HUES6 (cell line): ENCODE measurements around the gene CAVIN2.

Experiments used
- H3K27ac ChIP-seq: 2 replicates; pipeline ENCODE4 v1.7.0; 2013; ENCODE audit warnings: low read depth, mild to moderate bottlenecking, low read length, inconsistent platforms
- H3K27me3 ChIP-seq: 2 replicates; pipeline ENCODE4 v1.6.1; 2013; ENCODE audit warnings: low read length; ENCODE audit not compliant: control insufficient read depth, insufficient read depth
- H3K36me3 ChIP-seq: 2 replicates; pipeline ENCODE4 v1.6.1; 2013; ENCODE audit warnings: low read length; ENCODE audit not compliant: control insufficient read depth, insufficient read depth
- H3K4me1 ChIP-seq: 2 replicates; pipeline ENCODE4 v1.6.1; 2013; ENCODE audit warnings: low read length; ENCODE audit not compliant: control insufficient read depth, insufficient read depth
- H3K4me3 ChIP-seq: 2 replicates; pipeline ENCODE4 v1.5.1; 2013; ENCODE audit warnings: low read depth, low read length
- H3K9ac ChIP-seq: one replicate; pipeline ENCODE4 v1.6.1; 2013; ENCODE audit warnings: mild to moderate bottlenecking, low read length
- H3K9me3 ChIP-seq: 2 replicates; pipeline ENCODE4 v1.6.1; 2013; ENCODE audit warnings: low read depth, low read length; ENCODE audit not compliant: control insufficient read depth, insufficient read depth

CAVIN2 gene

GRCh38 chr2:191864628-191865374 lies 17.9 kb upstream of the CAVIN2 start:
- H3K9me3 ChIP-seq = no peaks in the 10 kb centered on the region
- no peak overlapping the region for H3K27ac ChIP-seq
- no peaks in the 10 kb centered on the region for H3K36me3 ChIP-seq
- no peak overlapping the region for H3K9ac ChIP-seq
- H3K4me3 ChIP-seq = no peak overlapping the region
- H3K4me1 ChIP-seq = peaks cover 16% of the 10 kb centered on the region
- no peaks in the 10 kb centered on the region for H3K27me3 ChIP-seq

- Histone ChIP-seq H3K4me1 (peaks cover 12% of the 10 kb centered on the region), H3K4me3 (no peak overlapping the region), H3K9ac (no peak overlapping the region), H3K9me3 (no peaks in the 10 kb centered on the region), H3K27ac (no peak overlapping the region), H3K27me3 (no peaks in the 10 kb centered on the region), H3K36me3 (no peaks in the 10 kb centered on the region)
These were observed 17.1 kb upstream of the CAVIN2 start for GRCh38 chr2:191863988-191864387.

DNA sequence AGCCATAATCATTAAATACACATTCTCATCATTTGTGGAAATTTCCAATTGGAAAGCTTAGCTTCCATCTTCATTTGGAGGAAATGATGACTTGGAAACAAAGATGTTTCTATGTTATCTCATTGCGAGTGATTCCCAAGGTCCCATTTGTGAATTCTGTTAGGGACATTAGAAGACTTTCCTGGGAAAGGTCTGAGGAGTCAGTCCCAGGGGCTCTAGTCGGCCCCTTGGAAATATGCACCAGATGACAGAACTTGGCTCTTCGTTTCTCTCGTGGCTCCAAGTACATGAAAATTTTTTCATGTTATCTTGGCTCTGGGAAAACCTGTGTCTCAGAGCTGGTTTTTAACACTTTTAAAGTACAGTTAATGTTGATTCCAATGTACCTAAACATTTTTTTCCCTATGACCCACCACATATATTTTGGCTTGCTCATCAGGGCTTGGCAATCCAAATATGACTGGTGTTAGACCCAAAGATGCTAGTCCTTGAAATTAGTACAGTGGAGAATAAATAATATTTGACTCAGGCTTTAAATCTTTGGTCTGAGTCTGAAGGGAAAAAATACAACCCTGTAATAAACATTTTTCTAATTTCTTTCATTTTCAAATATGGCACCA lies 15.4 kb upstream of the CAVIN2 start:
- no peak overlapping the region for H3K27ac ChIP-seq

GRCh38 chr2:191860760-191861466 lies 14.0 kb upstream of the CAVIN2 start:
- no peaks in the 10 kb centered on the region for H3K4me1 ChIP-seq
- no peak overlapping the region for H3K9ac ChIP-seq
- H3K27ac ChIP-seq = no peak overlapping the region
- H3K27me3 ChIP-seq = no peaks in the 10 kb centered on the region
- no peaks in the 10 kb centered on the region for H3K9me3 ChIP-seq
- H3K36me3 ChIP-seq = no peaks in the 10 kb centered on the region
- H3K4me3 ChIP-seq = no peak overlapping the region

More for the DNA sequence above, 15.4 kb upstream of the CAVIN2 start:
- Histone ChIP-seq H3K27me3 (no peaks in the 10 kb centered on the region), H3K36me3 (no peaks in the 10 kb centered on the region), H3K4me3 (no peak overlapping the region), H3K4me1 (peaks cover 10% of the 10 kb centered on the region; the same call in 1 of the 2 replicates), H3K9ac (no peak overlapping the region), H3K9me3 (no peaks in the 10 kb centered on the region)

DNA sequence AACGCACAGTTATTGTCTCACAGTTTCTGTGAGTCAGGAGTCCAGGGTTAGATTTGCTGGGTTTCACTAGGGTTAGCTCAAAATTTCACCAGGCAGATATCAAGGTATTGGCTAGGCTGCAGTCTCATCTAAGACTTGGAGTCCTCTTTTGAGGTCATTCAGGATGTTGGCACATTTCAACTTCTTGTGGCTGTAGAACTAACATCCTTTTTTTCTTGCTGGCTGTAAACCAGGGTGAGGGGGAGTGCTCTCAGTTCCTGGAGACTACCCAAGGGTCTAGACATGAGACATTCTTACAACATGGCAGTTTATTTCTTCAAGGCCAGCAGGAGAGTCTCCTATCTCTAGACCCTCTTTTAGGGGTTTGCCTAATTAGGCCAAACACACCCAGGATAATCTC lies 12.8 kb upstream of the CAVIN2 start:
- H3K27ac ChIP-seq = no peak overlapping the region
- H3K36me3 ChIP-seq = no peaks in the 10 kb centered on the region
- H3K9ac ChIP-seq = no peak overlapping the region
- no peaks in the 10 kb centered on the region for H3K27me3 ChIP-seq
- H3K4me3 ChIP-seq = no peak overlapping the region
- H3K9me3 ChIP-seq = no peaks in the 10 kb centered on the region
- H3K4me1 ChIP-seq = peaks cover 5% of the 10 kb centered on the region; the same call in 1 of the 2 replicates

DNA sequence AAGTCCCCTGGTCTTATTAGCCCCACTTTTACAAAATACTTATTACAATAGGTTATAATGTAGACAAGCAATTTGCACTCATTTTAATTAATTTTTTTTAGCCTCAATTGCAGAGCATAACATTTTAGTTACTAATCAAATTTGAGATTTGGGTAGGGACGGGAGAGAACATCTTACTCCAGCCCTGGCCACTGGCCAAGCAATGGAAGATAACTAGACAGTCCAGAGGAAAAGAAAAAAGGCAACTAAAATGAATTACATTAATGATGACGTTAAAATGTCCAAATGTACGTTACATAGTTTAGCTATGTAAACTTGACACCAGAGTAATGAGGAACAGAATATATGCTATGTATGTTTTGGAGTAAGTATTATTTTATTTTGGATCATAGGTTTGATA lies 11.0 kb upstream of the CAVIN2 start:
- no peaks in the 10 kb centered on the region for H3K36me3 ChIP-seq
- H3K9ac ChIP-seq = no peak overlapping the region
- H3K27ac ChIP-seq = no peak overlapping the region
- no peak overlapping the region for H3K4me3 ChIP-seq
- peaks cover 9% of the 10 kb centered on the region for H3K4me1 ChIP-seq
- no peaks in the 10 kb centered on the region for H3K9me3 ChIP-seq
- no peaks in the 10 kb centered on the region for H3K27me3 ChIP-seq

DNA sequence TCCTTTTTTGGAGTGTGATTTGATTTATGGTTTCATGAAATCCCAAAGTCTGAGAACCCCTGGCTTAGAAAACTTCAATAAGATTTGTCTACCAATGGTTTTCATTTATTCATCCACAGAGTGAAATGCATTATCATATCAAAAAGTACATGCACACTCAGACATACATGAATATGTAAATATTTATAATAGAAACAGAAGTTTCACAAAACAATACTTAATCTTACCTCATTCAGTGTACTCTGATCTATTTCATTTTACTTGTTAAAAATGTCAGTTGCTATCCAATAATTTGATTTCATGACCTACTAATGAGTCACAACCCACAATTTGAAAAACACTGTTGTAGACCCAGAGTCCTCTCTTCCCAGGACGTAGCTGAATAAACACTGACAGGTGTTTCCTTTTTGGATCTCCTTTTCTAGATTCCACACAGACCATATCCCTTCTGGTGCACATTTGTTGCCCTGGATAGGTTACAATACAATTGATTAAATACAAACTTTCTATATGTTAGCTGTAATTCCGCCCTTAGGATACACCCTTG lies 10.4 kb upstream of the CAVIN2 start:
- Histone ChIP-seq H3K9me3 (no peaks in the 10 kb centered on the region), H3K4me3 (no peak overlapping the region), H3K9ac (no peak overlapping the region), H3K36me3 (no peaks in the 10 kb centered on the region), H3K4me1 (peaks cover 9% of the 10 kb centered on the region), H3K27ac (no peak overlapping the region), H3K27me3 (no peaks in the 10 kb centered on the region)

- H3K4me1 ChIP-seq = peaks cover 9% of the 10 kb centered on the region
- no peaks in the 10 kb centered on the region for H3K27me3 ChIP-seq
- H3K27ac ChIP-seq = no peak overlapping the region
- no peaks in the 10 kb centered on the region for H3K9me3 ChIP-seq
- no peaks in the 10 kb centered on the region for H3K36me3 ChIP-seq
- no peak overlapping the region for H3K9ac ChIP-seq
- H3K4me3 ChIP-seq = no peak overlapping the region
These were observed 9.4 kb upstream of the CAVIN2 start for GRCh38 chr2:191856111-191856876.

DNA sequence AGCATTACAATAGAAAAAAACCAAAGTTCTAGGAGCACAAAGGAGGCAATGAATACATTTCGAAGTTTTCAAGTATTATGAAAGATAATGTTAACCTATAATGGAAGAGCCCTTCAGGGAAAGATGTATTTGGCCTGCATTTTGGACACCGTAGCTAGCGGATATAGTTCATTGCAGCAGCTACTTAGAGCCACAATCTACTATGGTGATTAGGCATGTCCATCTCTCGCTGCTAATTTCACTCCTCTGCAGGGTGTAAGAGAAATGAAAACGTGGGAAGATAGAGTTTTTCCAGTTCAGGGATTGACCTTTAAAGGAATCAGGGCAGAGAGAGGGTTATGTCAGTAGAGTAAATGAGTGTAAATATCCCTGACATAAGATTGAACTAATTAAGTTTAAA lies 8.5 kb upstream of the CAVIN2 start:
- Histone ChIP-seq H3K4me3 (no peak overlapping the region), H3K27me3 (no peaks in the 10 kb centered on the region), H3K36me3 (no peaks in the 10 kb centered on the region), H3K4me1 (peaks cover 9% of the 10 kb centered on the region), H3K27ac (no peak overlapping the region), H3K9me3 (no peaks in the 10 kb centered on the region), H3K9ac (no peak overlapping the region)

- no peaks in the 10 kb centered on the region for H3K27me3 ChIP-seq
- no peaks in the 10 kb centered on the region for H3K36me3 ChIP-seq
- H3K27ac ChIP-seq = no peak overlapping the region
- H3K4me1 ChIP-seq = peaks cover 9% of the 10 kb centered on the region
- H3K9me3 ChIP-seq = no peaks in the 10 kb centered on the region
- no peak overlapping the region for H3K4me3 ChIP-seq
- H3K9ac ChIP-seq = no peak overlapping the region
These were observed 7.8 kb upstream of the CAVIN2 start for GRCh38 chr2:191854382-191855372.
